K562 (cell line): ENCODE measurements around the gene TOR1B. TPM values are rescaled to one million over a fixed set of nuclear protein-coding genes. Genes with fewer than 3 reads are reported as not detected.

Source experiments
- ASH1L ChIP-seq: fragments of 450-650 bp; IDR thresholded peaks from 2 replicates; pipeline ENCODE4 v1.6.1; 2018; ENCODE audit warnings: borderline replicate concordance, mild to moderate bottlenecking, low read depth; ENCODE audit not compliant: partially characterized antibody
- BRF1 ChIP-seq: IDR thresholded peaks from 3 replicates; pipeline ENCODE4 v1.6.1; 2011; ENCODE audit warnings: borderline replicate concordance, mild to moderate bottlenecking; ENCODE audit not compliant: insufficient read length; ENCODE audit errors: extremely low read depth
- COPS2 ChIP-seq: fragments of 450-650 bp; conservative IDR thresholded peaks from 2 replicates; pipeline ENCODE4 v1.6.1; 2016; ENCODE audit warnings: mild to moderate bottlenecking, moderate library complexity
- E2F3 ChIP-seq: fragments of 250-450 bp; sonication (Bioruptor Pico); IDR thresholded peaks from 2 replicates; pipeline ENCODE4 v1.4.0; 2020; ENCODE audit warnings: mild to moderate bottlenecking
- ELF4 ChIP-seq: fragments of 450-650 bp; formaldehyde crosslinking; IDR thresholded peaks from 2 replicates; pipeline ENCODE4 v1.4.0; 2022; ENCODE audit warnings: missing genetic modification characterization
- ESRRB ChIP-seq: fragments of 250-450 bp; sonication (Bioruptor Pico); IDR thresholded peaks from 2 replicates; pipeline ENCODE4 v1.5.0; 2020; ENCODE audit warnings: mild to moderate bottlenecking, moderate library complexity, borderline replicate concordance
- FOXJ2 ChIP-seq: fragments of 200-800 bp; sonication (Bioruptor generic); IDR thresholded peaks from 2 replicates; pipeline ENCODE4 v1.6.1; 2016; ENCODE audit warnings: missing genetic modification characterization, missing compliant biosample characterization
- HMG20A ChIP-seq: fragments of 450-650 bp; formaldehyde crosslinking; conservative IDR thresholded peaks from 2 replicates; pipeline ENCODE4 v1.4.0; 2020; ENCODE audit warnings: mild to moderate bottlenecking, mixed read lengths
- HNRNPLL ChIP-seq: fragments of 200-400 bp; formaldehyde crosslinking; IDR thresholded peaks from 2 replicates; pipeline ENCODE4 v1.6.1; 2017; ENCODE audit warnings: low read length, low read depth, mild to moderate bottlenecking; ENCODE audit not compliant: poor library complexity, severe bottlenecking
- KAT8 ChIP-seq: fragments of 450-650 bp; IDR thresholded peaks from 2 replicates; pipeline ENCODE4 v1.6.1; 2016; ENCODE audit warnings: low read depth, mild to moderate bottlenecking
- MLLT1 ChIP-seq, 2 experiments: fragments of 450-650 bp; IDR thresholded peaks; 2 replicates each; pipeline ENCODE4 v1.6.1; 2016
- NR2C2 ChIP-seq, 2 experiments: fragments of 200-800 bp in 1 of 2; sonication (Bioruptor generic) in 1 of 2; sonication (generic) in 1 of 2; formaldehyde crosslinking in 1 of 2; IDR thresholded peaks; 2 replicates each; pipeline versions ENCODE4 v1.6.1 to v1.8.0; 2016 to 2022; ENCODE audit warnings: mild to moderate bottlenecking in 1 of 2, missing compliant biosample characterization in 1 of 2, missing genetic modification characterization in 1 of 2, missing genetic modification reagents in 1 of 2
- SNAPC5 ChIP-seq: fragments of 250-450 bp; sonication (Bioruptor Pico); IDR thresholded peaks from 2 replicates; pipeline ENCODE4 v1.8.0; 2021; ENCODE audit warnings: moderate library complexity, mild to moderate bottlenecking, inconsistent platforms
- TAF15 ChIP-seq: fragments of 200-400 bp; formaldehyde crosslinking; IDR thresholded peaks from 2 replicates; pipeline ENCODE4 v1.6.1; 2017; ENCODE audit warnings: mild to moderate bottlenecking, low read depth, low read length, moderate library complexity
- TCF7 ChIP-seq: sonication (generic); IDR thresholded peaks from 2 replicates; pipeline ENCODE4 v1.6.1; 2016; ENCODE audit warnings: antibody characterized with exemption, borderline replicate concordance
- TCFL5 ChIP-seq: fragments of 250-450 bp; sonication (Bioruptor Pico); conservative IDR thresholded peaks from 2 replicates; pipeline ENCODE4 v1.6.1; 2021; ENCODE audit warnings: mild to moderate bottlenecking, moderate library complexity, matching md5 sums
- ZNF217 ChIP-seq: sonication (generic); formaldehyde crosslinking; IDR thresholded peaks from 2 replicates; pipeline ENCODE4 v1.8.0; 2022; ENCODE audit warnings: mild to moderate bottlenecking, missing genetic modification reagents
- ZZZ3 ChIP-seq: fragments of 450-650 bp; IDR thresholded peaks from 2 replicates; pipeline ENCODE4 v1.6.1; 2016; ENCODE audit warnings: antibody characterized with exemption, mild to moderate bottlenecking, moderate library complexity
- polyA plus RNA-seq, 8 experiments: library from polyadenylated mRNA; depleted of rRNA in 4 of 8; stranded (reverse) in 5 of 8; unstranded in 3 of 8; fragments of >200 nt; fragmentation: Nextera tagmentation in 2 of 8; fragmentation: Illumina TruSeq in 1 of 8; extraction: Ambion mirVana in 2 of 8; extraction: Trizol in 1 of 8; gene quantifications; 2 replicates each; pipeline versions ENCODE4 v1.2.1 to v1.2.3, GENCODE V29; 2011 to 2014; ENCODE audit warnings: inconsistent platforms in 1 of 8, missing spikeins in 1 of 8
- total RNA-seq, 7 experiments: library from RNA; depleted of rRNA in 6 of 7; stranded (reverse); fragments of >200 nt in 6 of 7; fragmentation: Illumina TruSeq in 2 of 7; extraction: Trizol in 2 of 7; gene quantifications; 2 replicates each; pipeline versions ENCODE4 v1.2.1 to v1.2.3, GENCODE V29; 2011 to 2021; ENCODE audit warnings: low replicate concordance in 1 of 7
- TF ChIP-seq, protein P1 (sequence below): fragments of 450-650 bp; IDR thresholded peaks from 2 replicates; pipeline ENCODE4 v1.6.1; 2016; ENCODE audit warnings: mild to moderate bottlenecking
- TF ChIP-seq, protein P2 (sequence below): sonication (generic); formaldehyde crosslinking; IDR thresholded peaks from 2 replicates; pipeline ENCODE4 v1.8.1; 2023; ENCODE audit warnings: mild to moderate bottlenecking, missing genetic modification reagents

The TOR1B gene
- total and polyA plus RNA-seq, 9 of the 15 experiments (the other 6 are each of a cell fraction or from before 2014, with no cell fraction given), result 4.2 to 36.5 (median 24.6) TPM

GRCh38 chr9:129776938-129777768 lies 25.8 kb upstream of the TOR1B start (continued):
- TF ChIP-seq E2F3 (0 out of 2 replicates have a peak, but pooled peaks have one; percentile 48), ESRRB (no peak), ZNF217 (CRISPR knock-in tag) (no peak), ASH1L (no peak), HMG20A (CRISPR knock-in tag) (no peak), HNRNPLL (no peak), BRF1 (no peak), TCFL5 (CRISPR knock-in tag) (no peak; the same call in 1 of the 2 replicates), ELF4 (0 out of 2 replicates have a peak, but pooled peaks have one; percentile 44), SNAPC5 (CRISPR knock-in tag) (no peak), FOXJ2 (no peak), MLLT1 (IDR thresholded peaks at IDR 0.05) (peak in 1 of 2 experiments; percentile 98; a peak in 2 of 4 replicates), COPS2 (no peak), ZZZ3 (no peak), TAF15 (no peak), KAT8 (no peak), TCF7 (0 out of 2 replicates have a peak, but pooled peaks have one; percentile 58), NR2C2 (CRISPR knock-in tag; IDR thresholded peaks at IDR 0.05) (no peak), NR2C2 (tag; IDR thresholded peaks at IDR 0.05) (peak; percentile 88)
- TF ChIP-seq, protein P1, sequence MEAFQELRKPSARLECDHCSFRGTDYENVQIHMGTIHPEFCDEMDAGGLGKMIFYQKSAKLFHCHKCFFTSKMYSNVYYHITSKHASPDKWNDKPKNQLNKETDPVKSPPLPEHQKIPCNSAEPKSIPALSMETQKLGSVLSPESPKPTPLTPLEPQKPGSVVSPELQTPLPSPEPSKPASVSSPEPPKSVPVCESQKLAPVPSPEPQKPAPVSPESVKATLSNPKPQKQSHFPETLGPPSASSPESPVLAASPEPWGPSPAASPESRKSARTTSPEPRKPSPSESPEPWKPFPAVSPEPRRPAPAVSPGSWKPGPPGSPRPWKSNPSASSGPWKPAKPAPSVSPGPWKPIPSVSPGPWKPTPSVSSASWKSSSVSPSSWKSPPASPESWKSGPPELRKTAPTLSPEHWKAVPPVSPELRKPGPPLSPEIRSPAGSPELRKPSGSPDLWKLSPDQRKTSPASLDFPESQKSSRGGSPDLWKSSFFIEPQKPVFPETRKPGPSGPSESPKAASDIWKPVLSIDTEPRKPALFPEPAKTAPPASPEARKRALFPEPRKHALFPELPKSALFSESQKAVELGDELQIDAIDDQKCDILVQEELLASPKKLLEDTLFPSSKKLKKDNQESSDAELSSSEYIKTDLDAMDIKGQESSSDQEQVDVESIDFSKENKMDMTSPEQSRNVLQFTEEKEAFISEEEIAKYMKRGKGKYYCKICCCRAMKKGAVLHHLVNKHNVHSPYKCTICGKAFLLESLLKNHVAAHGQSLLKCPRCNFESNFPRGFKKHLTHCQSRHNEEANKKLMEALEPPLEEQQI, result no peak
- TF ChIP-seq, protein P2, sequence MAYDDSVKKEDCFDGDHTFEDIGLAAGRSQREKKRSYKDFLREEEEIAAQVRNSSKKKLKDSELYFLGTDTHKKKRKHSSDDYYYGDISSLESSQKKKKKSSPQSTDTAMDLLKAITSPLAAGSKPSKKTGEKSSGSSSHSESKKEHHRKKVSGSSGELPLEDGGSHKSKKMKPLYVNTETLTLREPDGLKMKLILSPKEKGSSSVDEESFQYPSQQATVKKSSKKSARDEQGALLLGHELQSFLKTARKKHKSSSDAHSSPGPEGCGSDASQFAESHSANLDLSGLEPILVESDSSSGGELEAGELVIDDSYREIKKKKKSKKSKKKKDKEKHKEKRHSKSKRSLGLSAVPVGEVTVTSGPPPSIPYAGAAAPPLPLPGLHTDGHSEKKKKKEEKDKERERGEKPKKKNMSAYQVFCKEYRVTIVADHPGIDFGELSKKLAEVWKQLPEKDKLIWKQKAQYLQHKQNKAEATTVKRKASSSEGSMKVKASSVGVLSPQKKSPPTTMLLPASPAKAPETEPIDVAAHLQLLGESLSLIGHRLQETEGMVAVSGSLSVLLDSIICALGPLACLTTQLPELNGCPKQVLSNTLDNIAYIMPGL (CRISPR knock-in tag), result no peak
